ENCODE results near the gene THAP4.

THAP4 gene

GRCh38 chr2:241649404-241649803, 12.4 kb upstream of the THAP4 start:
- no CpG with 5 or more reads among the region's 4 CpGs for WGBS (ENCODE audit: insufficient coverage)
- Histone ChIP-seq H3K27ac (ENCODE audit: insufficient read depth in 1 of 2, low read depth in 1 of 2, low read length in 2 of 2, poor library complexity in 1 of 2, severe bottlenecking in 2 of 2) (no peak overlapping the region), H3K4me1 (ENCODE audit: control extremely low read depth in 1 of 4, control insufficient read depth in 4 of 4, insufficient read depth in 4 of 4, low read length in 3 of 4) (no peaks in the 10 kb centered on the region), H3K4me3 (ENCODE audit: control insufficient read depth in 1 of 7, extremely low read depth in 1 of 7, insufficient read depth in 4 of 7, low read depth in 2 of 7, low read length in 6 of 7) (no peak overlapping the region), H3K27me3 (replicated peaks in 2 of 5; ENCODE audit: control insufficient read depth in 4 of 5, insufficient read depth in 5 of 5, low read length in 4 of 5) (no peaks in the 10 kb centered on the region), H3K36me3 (ENCODE audit: control insufficient read depth in 4 of 4, insufficient read depth in 4 of 4, low read length in 3 of 4) (peaks cover 5 to 48% (median 32%) of the 10 kb centered on the region in 4 experiments), H3K9me3 (ENCODE audit: control extremely low read depth in 1 of 5, control insufficient read depth in 4 of 5, insufficient read depth in 2 of 5, low read depth in 1 of 5, low read length in 4 of 5) (no peaks in the 10 kb centered on the region)
- no peak for DNase-seq
- ChIA-PET CTCF (interaction anchor here (1.3 kb wide), 1 partner anchor 15 kb away, joined by 3 read pairs; no protein-coding TSS in a partner anchor), POLR2A (no interaction called here)

GRCh38 chr2:241648453-241648852, 11.5 kb upstream of the THAP4 start:
- ChIA-PET POLR2A (interaction anchor here (0.6 kb wide), 1 partner anchor 244 kb away, joined by 3 read pairs; no protein-coding TSS in a partner anchor), CTCF (interaction anchor here (1.1 to 2.8 kb wide), 4 partner anchors 10 to 85 kb away, joined by 3 to 9 read pairs (median 3); no protein-coding TSS in a partner anchor)
- H3K4me3 ChIP-seq (ENCODE audit: control insufficient read depth in 1 of 7, extremely low read depth in 1 of 7, insufficient read depth in 4 of 7, low read depth in 2 of 7, low read length in 6 of 7): no peak overlapping the region
- H3K4me1 ChIP-seq (ENCODE audit: control extremely low read depth in 1 of 4, control insufficient read depth in 4 of 4, insufficient read depth in 4 of 4, low read length in 3 of 4): no peaks in the 10 kb centered on the region
- H3K27ac ChIP-seq (ENCODE audit: insufficient read depth in 1 of 2, low read depth in 1 of 2, low read length in 2 of 2, poor library complexity in 1 of 2, severe bottlenecking in 2 of 2): no peak overlapping the region
- H3K27me3 ChIP-seq (replicated peaks in 2 of 5; ENCODE audit: control insufficient read depth in 4 of 5, insufficient read depth in 5 of 5, low read length in 4 of 5): no peaks in the 10 kb centered on the region
- peaks cover 4 to 43% (median 30%) of the 10 kb centered on the region in 4 experiments for H3K36me3 ChIP-seq (ENCODE audit: control insufficient read depth in 4 of 4, insufficient read depth in 4 of 4, low read length in 3 of 4)
- DNase-seq: no peak
- H3K9me3 ChIP-seq (ENCODE audit: control extremely low read depth in 1 of 5, control insufficient read depth in 4 of 5, insufficient read depth in 2 of 5, low read depth in 1 of 5, low read length in 4 of 5): no peaks in the 10 kb centered on the region
- WGBS (ENCODE audit: insufficient coverage): 92% methylated on average over 6 of the region's 6 CpGs

GRCh38 chr2:241645915-241646645, 9.1 kb upstream of the THAP4 start:
- POLR2A ChIA-PET: interaction anchor here (0.6 kb wide), 1 partner anchor 429 kb away, joined by 5 read pairs; no protein-coding TSS in a partner anchor
- H3K27me3 ChIP-seq (replicated peaks in 2 of 5; ENCODE audit: control insufficient read depth in 4 of 5, insufficient read depth in 5 of 5, low read length in 4 of 5): no peaks in the 10 kb centered on the region
- H3K4me1 ChIP-seq (ENCODE audit: control extremely low read depth in 1 of 4, control insufficient read depth in 4 of 4, insufficient read depth in 4 of 4, low read length in 3 of 4): peaks cover 0 to 3% (median under 1%) of the 10 kb centered on the region in 4 experiments
- CTCF ChIA-PET: interaction anchor here (2.8 kb wide), 1 partner anchor 13 kb away, joined by 9 read pairs; no protein-coding TSS in a partner anchor
- no peak overlapping the region for H3K4me3 ChIP-seq (ENCODE audit: control insufficient read depth in 1 of 7, extremely low read depth in 1 of 7, insufficient read depth in 4 of 7, low read depth in 2 of 7, low read length in 6 of 7)
- H3K27ac ChIP-seq (ENCODE audit: insufficient read depth in 1 of 2, low read depth in 1 of 2, low read length in 2 of 2, poor library complexity in 1 of 2, severe bottlenecking in 2 of 2): no peak overlapping the region
- peaks cover under 1 to 20% (median 12%) of the 10 kb centered on the region in 4 experiments for H3K36me3 ChIP-seq (ENCODE audit: control insufficient read depth in 4 of 4, insufficient read depth in 4 of 4, low read length in 3 of 4)
- no peaks in the 10 kb centered on the region for H3K9me3 ChIP-seq (ENCODE audit: control extremely low read depth in 1 of 5, control insufficient read depth in 4 of 5, insufficient read depth in 2 of 5, low read depth in 1 of 5, low read length in 4 of 5)
- WGBS (ENCODE audit: insufficient coverage): 93% methylated on average over 14 of the region's 14 CpGs
- no peak for DNase-seq

- H3K4me1 ChIP-seq (ENCODE audit: control extremely low read depth in 1 of 4, control insufficient read depth in 4 of 4, insufficient read depth in 4 of 4, low read length in 3 of 4): peaks cover 0 to 3% (median under 1%) of the 10 kb centered on the region in 4 experiments
- H3K36me3 ChIP-seq (ENCODE audit: control insufficient read depth in 4 of 4, insufficient read depth in 4 of 4, low read length in 3 of 4): peaks cover 0 to 17% (median 9%) of the 10 kb centered on the region in 4 experiments
- H3K9me3 ChIP-seq (ENCODE audit: control extremely low read depth in 1 of 5, control insufficient read depth in 4 of 5, insufficient read depth in 2 of 5, low read depth in 1 of 5, low read length in 4 of 5): no peaks in the 10 kb centered on the region
- no peak overlapping the region for H3K4me3 ChIP-seq (ENCODE audit: control insufficient read depth in 1 of 7, extremely low read depth in 1 of 7, insufficient read depth in 4 of 7, low read depth in 2 of 7, low read length in 6 of 7)
- CTCF ChIA-PET: no interaction called here
- no peaks in the 10 kb centered on the region for H3K27me3 ChIP-seq (replicated peaks in 2 of 5; ENCODE audit: control insufficient read depth in 4 of 5, insufficient read depth in 5 of 5, low read length in 4 of 5)
- H3K27ac ChIP-seq (ENCODE audit: insufficient read depth in 1 of 2, low read depth in 1 of 2, low read length in 2 of 2, poor library complexity in 1 of 2, severe bottlenecking in 2 of 2): no peak overlapping the region
- 98% methylated on average over 24 of the region's 26 CpGs for WGBS (ENCODE audit: insufficient coverage)
- POLR2A ChIA-PET: no interaction called here
- DNase-seq: no peak
These were observed 8.3 kb upstream of the THAP4 start for GRCh38 chr2:241645056-241645914.

- Histone ChIP-seq H3K9me3 (ENCODE audit: control extremely low read depth in 1 of 5, control insufficient read depth in 4 of 5, insufficient read depth in 2 of 5, low read depth in 1 of 5, low read length in 4 of 5) (peaks cover 0 to 3% (median 0%) of the 10 kb centered on the region in 5 experiments), H3K36me3 (ENCODE audit: control insufficient read depth in 4 of 4, insufficient read depth in 4 of 4, low read length in 3 of 4) (peaks cover 0 to 24% (median 10%) of the 10 kb centered on the region in 4 experiments), H3K27ac (ENCODE audit: insufficient read depth in 1 of 2, low read depth in 1 of 2, low read length in 2 of 2, poor library complexity in 1 of 2, severe bottlenecking in 2 of 2) (no peak overlapping the region), H3K27me3 (replicated peaks in 2 of 5; ENCODE audit: control insufficient read depth in 4 of 5, insufficient read depth in 5 of 5, low read length in 4 of 5) (no peaks in the 10 kb centered on the region), H3K4me1 (ENCODE audit: control extremely low read depth in 1 of 4, control insufficient read depth in 4 of 4, insufficient read depth in 4 of 4, low read length in 3 of 4) (peaks cover 6 to 15% (median 10%) of the 10 kb centered on the region in 4 experiments), H3K4me3 (ENCODE audit: control insufficient read depth in 1 of 7, extremely low read depth in 1 of 7, insufficient read depth in 4 of 7, low read depth in 2 of 7, low read length in 6 of 7) (no peak overlapping the region)
- WGBS (ENCODE audit: insufficient coverage): 93% methylated on average over 2 of the region's 2 CpGs
- DNase-seq: no peak
- POLR2A ChIA-PET: interaction anchor here (0.6 to 0.7 kb wide), 2 partner anchors 122 to 180 kb away, joined by 3 to 7 read pairs; no protein-coding TSS in a partner anchor
- CTCF ChIA-PET: interaction anchor here (0.9 to 1.4 kb wide), 2 partner anchors 11 to 17 kb away, joined by 3 to 5 read pairs; no protein-coding TSS in a partner anchor
These were observed 4.7 kb upstream of the THAP4 start for GRCh38 chr2:241641631-241642030.

GRCh38 chr2:241640165-241640795, 3.3 kb upstream of the THAP4 start:
- H3K4me3 ChIP-seq (ENCODE audit: control insufficient read depth in 1 of 7, extremely low read depth in 1 of 7, insufficient read depth in 4 of 7, low read depth in 2 of 7, low read length in 6 of 7): no peak overlapping the region
- CTCF ChIA-PET: no interaction called here
- H3K27me3 ChIP-seq (replicated peaks in 2 of 5; ENCODE audit: control insufficient read depth in 4 of 5, insufficient read depth in 5 of 5, low read length in 4 of 5): no peaks in the 10 kb centered on the region
- DNase-seq: no peak
- H3K9me3 ChIP-seq (ENCODE audit: control extremely low read depth in 1 of 5, control insufficient read depth in 4 of 5, insufficient read depth in 2 of 5, low read depth in 1 of 5, low read length in 4 of 5): peaks cover 0 to 3% (median 0%) of the 10 kb centered on the region in 5 experiments
- 91% methylated on average over 5 of the region's 8 CpGs for WGBS (ENCODE audit: insufficient coverage)
- POLR2A ChIA-PET: no interaction called here
- peaks cover 0 to 19% (median 6%) of the 10 kb centered on the region in 4 experiments for H3K36me3 ChIP-seq (ENCODE audit: control insufficient read depth in 4 of 4, insufficient read depth in 4 of 4, low read length in 3 of 4)
- H3K4me1 ChIP-seq (ENCODE audit: control extremely low read depth in 1 of 4, control insufficient read depth in 4 of 4, insufficient read depth in 4 of 4, low read length in 3 of 4): peaks cover 7 to 24% (median 18%) of the 10 kb centered on the region in 4 experiments
- H3K27ac ChIP-seq (ENCODE audit: insufficient read depth in 1 of 2, low read depth in 1 of 2, low read length in 2 of 2, poor library complexity in 1 of 2, severe bottlenecking in 2 of 2): no peak overlapping the region

Measured in common myeloid progenitor, CD34-positive (primary cell).